Spleen (tissue), 7 donors: ENCODE measurements around the gene PYGO2.

Experiments
- CTCF ChIP-seq, 11 experiments: fragments of 200-600 bp in 7 of 11; fragments of 450-650 bp in 4 of 11; sonication (generic) in 4 of 11; IDR thresholded peaks in 8 of 11; conservative IDR thresholded peaks in 3 of 11; 1 replicate in 7 of 11; 2 replicates in 4 of 11; pipeline versions ENCODE4 v1.4.0 to v1.8.0; 2016 to 2021; ENCODE audit warnings: antibody characterized with exemption in 11 of 11, inconsistent platforms in 4 of 11, mild to moderate bottlenecking in 1 of 11
- POLR2A ChIP-seq, 3 donors: fragments of 450-650 bp; IDR thresholded peaks; one replicate each; pipeline ENCODE4 v1.5.1; 2017; ENCODE audit warnings: antibody characterized with exemption in 3 of 3, mild to moderate bottlenecking in 1 of 3
- POLR2AphosphoS5 ChIP-seq, 3 donors: sonication (generic); formaldehyde crosslinking; IDR thresholded peaks; one replicate each; pipeline ENCODE4 v1.5.1; 2017; ENCODE audit warnings: antibody characterized with exemption in 3 of 3
- donor health status: DM: no; HTN: no; CAD: no; lungs with moderate emphysema.
- donor health status: DM: no; HTN: no; CAD: no.
- donor health status: DM: no; HTN: no; CAD: no.

- TF ChIP-seq CTCF (IDR thresholded peaks at IDR 0.05 in 8 of 11, conservative IDR thresholded peaks at IDR 0.05 in 3 of 11) (no peak), POLR2A (IDR thresholded peaks at IDR 0.05) (no peak), POLR2AphosphoS5 (IDR thresholded peaks at IDR 0.05) (no peak)
Measured at GRCh38 chr1:154972213-154972516, 10.6 kb upstream of the PYGO2 start.
